K562 (cell line): ENCODE data around the gene THYN1. TPM values are rescaled to one million over a fixed set of nuclear protein-coding genes. Genes with fewer than 3 reads are reported as not detected.

Source experiments
- ATAC-seq: fragments of 200-7000 bp; cut with Tn5 transposase; 3 replicates; pipeline ENCODE4 v1.9.1; 2020; ENCODE audit warnings: moderate library complexity
- BruUV-seq: library from RNA; stranded (reverse); fragments of 400-500 nt; replicated peaks from 2 replicates; lab custom pipeline; 2021; lab: Mats Ljungman, UMichigan
- CTCF ChIA-PET: fragments of 300-600 bp; formaldehyde crosslinking; extraction: SDS; loops from one replicate; lab custom pipeline; 2021; ENCODE audit warnings: low intra/inter-chr PET ratio; lab: Yijun Ruan, JAX
- POLR2A ChIA-PET: fragments of 300-600, 350-650 bp; sonication (Branson Sonifier 250); formaldehyde crosslinking; extraction: SDS; loops from one replicate; lab custom pipeline; 2021; ENCODE audit warnings: antibody characterized with exemption, inconsistent platforms; lab: Yijun Ruan, JAX
- DNase-seq, 4 experiments: peaks; one replicate each; pipeline versions ENCODE4 v3.0.0 to v3.0.0-alpha.2; 2011 to 2018; ENCODE audit warnings: low spot score in 3 of 4, mixed read lengths in 3 of 4; ENCODE audit errors: extremely low read depth in 1 of 4
- FAIRE-seq: peaks from 2 replicates; lab custom pipeline; 2011; peaks lifted over from hg19 to GRCh38; lab: Jason Lieb, UNC
- H2AFZ ChIP-seq: 2 replicates; pipeline ENCODE4 v1.6.0; 2011; ENCODE audit warnings: low read depth, low read length, control low read depth, inconsistent platforms
- H3K27ac ChIP-seq: fragments of 200-600 bp; 3 replicates; pipeline ENCODE4 v1.8.0; 2011; ENCODE audit warnings: low read depth, mild to moderate bottlenecking, control low read depth, inconsistent platforms, low read length, moderate library complexity, mixed read lengths; ENCODE audit errors: extremely low read depth
- H3K27me3 ChIP-seq, 2 experiments: fragments of 300-600 bp in 1 of 2; 2 replicates in 1 of 2; 3 replicates in 1 of 2; pipeline versions ENCODE4 v1.6.0 to v1.8.0; 2011; ENCODE audit warnings: inconsistent platforms in 2 of 2, low read length in 2 of 2, mild to moderate bottlenecking in 1 of 2, mixed read lengths in 1 of 2, moderate library complexity in 1 of 2; ENCODE audit not compliant: control insufficient read depth in 2 of 2, insufficient read depth in 2 of 2
- H3K36me3 ChIP-seq: fragments of 300-600 bp; 3 replicates; pipeline ENCODE4 v1.8.0; 2011; ENCODE audit warnings: mild to moderate bottlenecking, low read length, inconsistent platforms; ENCODE audit not compliant: control insufficient read depth, insufficient read depth
- H3K4me1 ChIP-seq, 2 experiments: fragments of 200-600 bp in 1 of 2; replicated peaks in 1 of 2; 2 replicates in 1 of 2; 3 replicates in 1 of 2; pipeline versions ENCODE4 v1.5.1 to v1.8.0; 2011; ENCODE audit warnings: inconsistent platforms in 2 of 2, low read length in 2 of 2, mild to moderate bottlenecking in 1 of 2, mixed read lengths in 1 of 2, moderate library complexity in 1 of 2; ENCODE audit not compliant: control insufficient read depth in 2 of 2, insufficient read depth in 2 of 2
- H3K4me2 ChIP-seq: 2 replicates; pipeline ENCODE4 v1.6.1; 2011; ENCODE audit warnings: low read length, control low read depth, inconsistent platforms, mixed read lengths; ENCODE audit not compliant: insufficient read depth
- H3K4me3 ChIP-seq: fragments of 200-600 bp; sonication (generic), shearing (Covaris generic); 2 replicates; pipeline ENCODE4 v1.5.1; 2016; ENCODE audit warnings: control low read depth, inconsistent platforms
- H3K79me2 ChIP-seq: fragments of 200-600 bp; 3 replicates; pipeline ENCODE4 v1.8.0; 2011; ENCODE audit warnings: low read length, inconsistent platforms; ENCODE audit not compliant: control insufficient read depth, insufficient read depth
- H3K9ac ChIP-seq, 2 experiments: 2 replicates each; pipeline versions ENCODE4 v1.6.0 to v1.6.1; 2011; ENCODE audit warnings: low read depth in 2 of 2, low read length in 2 of 2, control low read depth in 1 of 2, inconsistent platforms in 1 of 2, mild to moderate bottlenecking in 1 of 2, mixed read lengths in 1 of 2; ENCODE audit not compliant: insufficient read depth in 1 of 2
- H3K9me1 ChIP-seq: one replicate; pipeline ENCODE4 v1.6.0; 2011; ENCODE audit warnings: inconsistent platforms, mild to moderate bottlenecking, low read length, moderate library complexity; ENCODE audit not compliant: control insufficient read depth, insufficient read depth
- H3K9me3 ChIP-seq: replicated peaks from 2 replicates; pipeline ENCODE4 v1.5.1; 2011; ENCODE audit warnings: low read depth, low read length, inconsistent platforms; ENCODE audit not compliant: control insufficient read depth, insufficient read depth
- H4K20me1 ChIP-seq: replicated peaks from 2 replicates; pipeline ENCODE4 v1.6.1; 2011; ENCODE audit warnings: low read length, inconsistent platforms, mixed read lengths; ENCODE audit not compliant: control insufficient read depth, insufficient read depth
- ELF4 ChIP-seq: fragments of 450-650 bp; formaldehyde crosslinking; IDR thresholded peaks from 2 replicates; pipeline ENCODE4 v1.4.0; 2022; ENCODE audit warnings: missing genetic modification characterization
- SMAD3 ChIP-seq: fragments of 450-650 bp; formaldehyde crosslinking; conservative IDR thresholded peaks from 2 replicates; pipeline ENCODE4 v1.4.0; 2020; ENCODE audit warnings: mild to moderate bottlenecking
- SNIP1 ChIP-seq: fragments of 450-650 bp; IDR thresholded peaks from 2 replicates; pipeline ENCODE4 v1.7.1; 2017; ENCODE audit warnings: low read depth, mild to moderate bottlenecking
- ZNF436 ChIP-seq: fragments of 250-450, 450-650 bp; sonication (Bioruptor Pico); formaldehyde crosslinking; IDR thresholded peaks from 2 replicates; pipeline ENCODE4 v1.7.0; 2020; ENCODE audit warnings: mild to moderate bottlenecking
- WGBS: fragments of 100-300 bp; shearing (Covaris generic); methylation state at CpG from one replicate; pipeline ENCODE4 v1.1.6; 2016; ENCODE audit warnings: low coverage, mixed read lengths; ENCODE audit not compliant: insufficient coverage; ENCODE audit errors: missing lambda C conversion rate; 5-methylcytosine and 5-hydroxymethylcytosine counted together
- in situ Hi-C: fragments of 300-500 bp; cut with MboI; formaldehyde crosslinking; loops from 4 replicates; pipeline ENCODE4 v1.15.0; 2018; ENCODE audit warnings: inconsistent platforms, mixed read lengths
- intact Hi-C: fragments of 100-400 bp; cut with micrococcal nuclease; formaldehyde crosslinking; loops from 2 replicates; pipeline ENCODE4 v1.14.2; 2022
- polyA plus RNA-seq, 8 experiments: library from polyadenylated mRNA; depleted of rRNA in 4 of 8; stranded (reverse) in 5 of 8; unstranded in 3 of 8; fragments of >200 nt; fragmentation: Nextera tagmentation in 2 of 8; fragmentation: Illumina TruSeq in 1 of 8; extraction: Ambion mirVana in 2 of 8; extraction: Trizol in 1 of 8; gene quantifications; 2 replicates each; pipeline versions ENCODE4 v1.2.1 to v1.2.3, GENCODE V29; 2011 to 2014; ENCODE audit warnings: inconsistent platforms in 1 of 8, missing spikeins in 1 of 8
- total RNA-seq, 7 experiments: library from RNA; depleted of rRNA in 6 of 7; stranded (reverse); fragments of >200 nt in 6 of 7; fragmentation: Illumina TruSeq in 2 of 7; extraction: Trizol in 2 of 7; gene quantifications; 2 replicates each; pipeline versions ENCODE4 v1.2.1 to v1.2.3, GENCODE V29; 2011 to 2021; ENCODE audit warnings: low replicate concordance in 1 of 7
- TF ChIP-seq, protein P1 (sequence below): fragments of 200-800 bp; sonication (Bioruptor generic); IDR thresholded peaks from 2 replicates; pipeline ENCODE4 v1.6.1; 2016; ENCODE audit warnings: missing genetic modification characterization, missing compliant biosample characterization

THYN1 gene
- total and polyA plus RNA-seq, 9 of the 15 experiments (the other 6 are each of a cell fraction or from before 2014, with no cell fraction given) = 54.9 to 279 (median 104) TPM

DNA sequence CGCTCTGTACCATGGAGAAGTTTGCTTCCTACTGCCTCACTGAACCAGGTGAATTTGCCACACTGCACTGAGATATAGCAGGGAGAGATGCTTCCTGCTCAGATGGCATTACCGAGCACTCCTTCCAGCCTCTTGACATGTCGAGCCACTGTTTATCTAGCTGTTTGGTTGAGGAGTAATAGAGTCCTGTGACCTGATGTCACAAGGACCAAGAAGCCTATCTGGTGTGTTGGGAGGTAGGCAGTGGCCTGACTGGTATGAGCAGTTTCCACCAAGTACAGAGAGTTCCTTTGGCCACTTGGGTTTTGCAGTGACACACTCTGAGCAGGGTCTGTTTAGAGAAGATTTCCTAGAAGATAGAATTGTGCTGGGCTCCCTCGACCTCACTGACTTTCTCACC is 5.4 kb upstream of the THYN1 start:
- ATAC-seq = no peak
- Histone ChIP-seq H3K27me3 (no peaks in the 10 kb centered on the region), H3K4me1 (peaks cover 1 to 7% of the 10 kb centered on the region in 2 experiments; a peak in 3 of 5 replicates), H3K9me3 (no peaks in the 10 kb centered on the region), H2AFZ (no peak overlapping the region), H3K4me2 (no peak overlapping the region), H4K20me1 (no peaks in the 10 kb centered on the region), H3K36me3 (peaks cover 63% of the 10 kb centered on the region), H3K4me3 (no peak overlapping the region), H3K79me2 (peaks cover 18% of the 10 kb centered on the region), H3K27ac (no peak overlapping the region), H3K9ac (no peak overlapping the region), H3K9me1 (no peaks in the 10 kb centered on the region)
- POLR2A ChIA-PET = no interaction called here
- BruUV-seq = no TSS peak
- no peak for DNase-seq
- intact Hi-C loops = no loop called here
- no peak for FAIRE-seq
- no peak for TF ChIP-seq ZNF436 (CRISPR knock-in tag)
- TF ChIP-seq, protein P1, sequence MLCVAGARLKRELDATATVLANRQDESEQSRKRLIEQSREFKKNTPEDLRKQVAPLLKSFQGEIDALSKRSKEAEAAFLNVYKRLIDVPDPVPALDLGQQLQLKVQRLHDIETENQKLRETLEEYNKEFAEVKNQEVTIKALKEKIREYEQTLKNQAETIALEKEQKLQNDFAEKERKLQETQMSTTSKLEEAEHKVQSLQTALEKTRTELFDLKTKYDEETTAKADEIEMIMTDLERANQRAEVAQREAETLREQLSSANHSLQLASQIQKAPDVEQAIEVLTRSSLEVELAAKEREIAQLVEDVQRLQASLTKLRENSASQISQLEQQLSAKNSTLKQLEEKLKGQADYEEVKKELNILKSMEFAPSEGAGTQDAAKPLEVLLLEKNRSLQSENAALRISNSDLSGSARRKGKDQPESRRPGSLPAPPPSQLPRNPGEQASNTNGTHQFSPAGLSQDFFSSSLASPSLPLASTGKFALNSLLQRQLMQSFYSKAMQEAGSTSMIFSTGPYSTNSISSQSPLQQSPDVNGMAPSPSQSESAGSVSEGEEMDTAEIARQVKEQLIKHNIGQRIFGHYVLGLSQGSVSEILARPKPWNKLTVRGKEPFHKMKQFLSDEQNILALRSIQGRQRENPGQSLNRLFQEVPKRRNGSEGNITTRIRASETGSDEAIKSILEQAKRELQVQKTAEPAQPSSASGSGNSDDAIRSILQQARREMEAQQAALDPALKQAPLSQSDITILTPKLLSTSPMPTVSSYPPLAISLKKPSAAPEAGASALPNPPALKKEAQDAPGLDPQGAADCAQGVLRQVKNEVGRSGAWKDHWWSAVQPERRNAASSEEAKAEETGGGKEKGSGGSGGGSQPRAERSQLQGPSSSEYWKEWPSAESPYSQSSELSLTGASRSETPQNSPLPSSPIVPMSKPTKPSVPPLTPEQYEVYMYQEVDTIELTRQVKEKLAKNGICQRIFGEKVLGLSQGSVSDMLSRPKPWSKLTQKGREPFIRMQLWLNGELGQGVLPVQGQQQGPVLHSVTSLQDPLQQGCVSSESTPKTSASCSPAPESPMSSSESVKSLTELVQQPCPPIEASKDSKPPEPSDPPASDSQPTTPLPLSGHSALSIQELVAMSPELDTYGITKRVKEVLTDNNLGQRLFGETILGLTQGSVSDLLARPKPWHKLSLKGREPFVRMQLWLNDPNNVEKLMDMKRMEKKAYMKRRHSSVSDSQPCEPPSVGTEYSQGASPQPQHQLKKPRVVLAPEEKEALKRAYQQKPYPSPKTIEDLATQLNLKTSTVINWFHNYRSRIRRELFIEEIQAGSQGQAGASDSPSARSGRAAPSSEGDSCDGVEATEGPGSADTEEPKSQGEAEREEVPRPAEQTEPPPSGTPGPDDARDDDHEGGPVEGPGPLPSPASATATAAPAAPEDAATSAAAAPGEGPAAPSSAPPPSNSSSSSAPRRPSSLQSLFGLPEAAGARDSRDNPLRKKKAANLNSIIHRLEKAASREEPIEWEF = no peak
- no peak for TF ChIP-seq SMAD3 (CRISPR knock-in tag)
- TF ChIP-seq ELF4 (CRISPR knock-in tag) = no peak
- TF ChIP-seq SNIP1 = no peak
- CTCF ChIA-PET = no interaction called here
- WGBS = 69% methylated on average over 4 of the region's 4 CpGs
- in situ Hi-C loops = no loop called here
